A673 (cell line): ENCODE results near the gene RTKN2. TPM values are rescaled to one million over a fixed set of nuclear protein-coding genes. Genes with fewer than 3 reads are reported as not detected.
A peak's percentile ranks its signal among the peaks of the same experiment; 100 is the strongest.

Source experiments
- BruUV-seq: library from RNA; stranded (reverse); fragments of 400-500 nt; replicated peaks from 2 replicates; lab custom pipeline; 2021; lab: Mats Ljungman, UMichigan
- CTCF ChIA-PET: fragments of 300-600 bp; sonication (Branson Sonifier 250); formaldehyde crosslinking; loops from one replicate; lab custom pipeline; 2022; ENCODE audit warnings: antibody characterized with exemption; lab: Charles Lee
- POLR2A ChIA-PET: fragments of 300-600 bp; sonication (Branson Sonifier 250); formaldehyde crosslinking; loops from one replicate; lab custom pipeline; 2022; ENCODE audit warnings: antibody characterized with exemption; ENCODE audit not compliant: low non-redundant PET; lab: Charles Lee
- DNase-seq: peaks from one replicate; pipeline ENCODE4 v3.0.0-alpha.2; 2015; ENCODE audit warnings: low spot score
- H3K27ac ChIP-seq: fragments of 200-600 bp; sonication (generic); 2 replicates; pipeline ENCODE4 v1.5.1; 2016; ENCODE audit warnings: mixed run types, low read depth, mild to moderate bottlenecking, mixed read lengths, antibody characterized with exemption, low read length; ENCODE audit not compliant: poor library complexity, severe bottlenecking
- H3K27me3 ChIP-seq: fragments of 200-600 bp; sonication (generic); replicated peaks from 2 replicates; pipeline ENCODE4 v1.6.1; 2017; ENCODE audit warnings: mixed run types, low read depth, mild to moderate bottlenecking, mixed read lengths, antibody characterized with exemption, low read length; ENCODE audit not compliant: insufficient read depth, poor library complexity
- H3K36me3 ChIP-seq: fragments of 200-600 bp; sonication (generic); 2 replicates; pipeline ENCODE4 v1.6.1; 2016; ENCODE audit warnings: mixed run types, mild to moderate bottlenecking, mixed read lengths, antibody characterized with exemption, low read length; ENCODE audit not compliant: insufficient read depth, poor library complexity, severe bottlenecking
- H3K4me1 ChIP-seq: fragments of 200-600 bp; sonication (generic); 2 replicates; pipeline ENCODE4 v1.6.1; 2017; ENCODE audit warnings: mixed run types, mild to moderate bottlenecking, mixed read lengths, antibody characterized with exemption, low read length; ENCODE audit not compliant: insufficient read depth, poor library complexity, severe bottlenecking
- H3K4me3 ChIP-seq: fragments of 200-600 bp; sonication (generic); 2 replicates; pipeline ENCODE4 v1.5.1; 2016; ENCODE audit warnings: low read depth, mixed run types, mild to moderate bottlenecking, mixed read lengths, low read length; ENCODE audit not compliant: poor library complexity, severe bottlenecking
- H3K9me3 ChIP-seq: fragments of 200-600 bp; sonication (generic); 2 replicates; pipeline ENCODE4 v1.6.1; 2016; ENCODE audit warnings: mixed run types, low read depth, mild to moderate bottlenecking, mixed read lengths, antibody characterized with exemption, low read length; ENCODE audit not compliant: poor library complexity, severe bottlenecking
- CTCF ChIP-seq: fragments of 300-800, 200-600 bp; sonication (generic); conservative IDR thresholded peaks from 2 replicates; pipeline ENCODE4 v1.5.1; 2017; ENCODE audit warnings: low read depth, mild to moderate bottlenecking, antibody characterized with exemption, low read length, moderate library complexity, mixed read lengths
- EZH2 ChIP-seq: fragments of 200-600 bp; sonication (generic); IDR thresholded peaks from 2 replicates; pipeline ENCODE4 v1.6.1; 2017; ENCODE audit warnings: borderline replicate concordance, low read depth, mild to moderate bottlenecking, mixed read lengths, antibody characterized with exemption, low read length; ENCODE audit not compliant: poor library complexity, severe bottlenecking
- intact Hi-C: fragments of 100-400 bp; cut with micrococcal nuclease; formaldehyde crosslinking; loops from one replicate; pipeline ENCODE4 v1.10.0; 2022; ENCODE audit not compliant: unreplicated experiment
- total RNA-seq: library from RNA; stranded (reverse); gene quantifications from 2 replicates; pipeline ENCODE4 v1.2.3, GENCODE V29; 2021

The RTKN2 gene
- total RNA-seq, 1 experiment from 2014 or later, result 22.3 TPM

DNA sequence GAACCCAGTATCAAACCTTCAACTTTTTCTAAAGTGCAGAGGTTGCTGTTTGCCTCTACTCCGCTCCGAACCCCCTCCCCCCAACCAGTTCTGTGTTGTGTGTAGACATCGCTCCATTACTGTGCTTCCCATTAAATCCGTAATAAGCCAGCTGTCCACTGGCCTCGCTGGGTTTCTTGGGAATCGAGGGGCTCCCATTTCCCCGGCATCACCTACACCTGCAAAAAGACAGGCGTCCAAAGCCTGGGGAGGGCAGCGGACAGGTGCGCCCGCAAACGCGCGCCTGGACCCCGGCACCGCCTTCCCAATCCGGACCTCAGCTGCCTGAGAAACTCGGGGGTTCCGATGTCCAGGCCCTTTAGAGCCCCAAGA, 631 bp downstream of the RTKN2 start:
- H3K4me1 ChIP-seq, result peaks cover 37% of the 10 kb centered on the region
- peaks cover 3% of the 10 kb centered on the region for H3K36me3 ChIP-seq
- TF ChIP-seq EZH2, result no peak
- TF ChIP-seq CTCF, result no peak
- POLR2A ChIA-PET, result no interaction called here
- BruUV-seq, result no TSS peak
- H3K27ac ChIP-seq, result peak overlapping the region; percentile 73
- CTCF ChIA-PET, result no interaction called here
- H3K4me3 ChIP-seq, result peak overlapping the region; percentile 91
- no peaks in the 10 kb centered on the region for H3K9me3 ChIP-seq
- peak; percentile 47 for DNase-seq
- intact Hi-C loops, result loop anchor here (5.0 to 10.0 kb wide), 2 partner anchors 154 to 547 kb away; partner anchors contain the start of gene EGR2
- H3K27me3 ChIP-seq, result no peaks in the 10 kb centered on the region

- intact Hi-C loops, result loop anchor here (5.0 to 10.0 kb wide), 2 partner anchors 156 to 548 kb away; partner anchors contain the start of gene EGR2
- peaks cover 37% of the 10 kb centered on the region for H3K4me1 ChIP-seq
- TF ChIP-seq EZH2 (no peak), CTCF (no peak)
- BruUV-seq, result no TSS peak
- H3K4me3 ChIP-seq, result peak overlapping the region; percentile 91
- no peaks in the 10 kb centered on the region for H3K27me3 ChIP-seq
- no peak for DNase-seq
- no peak overlapping the region for H3K27ac ChIP-seq
- no peaks in the 10 kb centered on the region for H3K9me3 ChIP-seq
- H3K36me3 ChIP-seq, result peaks cover 14% of the 10 kb centered on the region
- POLR2A ChIA-PET, result no interaction called here
- CTCF ChIA-PET, result no interaction called here
These were observed 2.0 kb downstream of the RTKN2 start for GRCh38 chr10:62266611-62267010.

GRCh38 chr10:62266147-62266546, 2.5 kb downstream of the RTKN2 start:
- intact Hi-C loops, result loop anchor here (5.0 to 10.0 kb wide), 2 partner anchors 156 to 549 kb away; partner anchors contain the start of gene EGR2
- ChIA-PET POLR2A (no interaction called here), CTCF (no interaction called here)
- no TSS peak for BruUV-seq
- TF ChIP-seq EZH2 (no peak), CTCF (no peak)
- H3K4me1 ChIP-seq, result peaks cover 37% of the 10 kb centered on the region
- H3K27me3 ChIP-seq, result no peaks in the 10 kb centered on the region
- DNase-seq, result no peak
- no peak overlapping the region for H3K27ac ChIP-seq
- H3K4me3 ChIP-seq, result peak overlapping the region; percentile 91
- H3K9me3 ChIP-seq, result no peaks in the 10 kb centered on the region
- peaks cover 16% of the 10 kb centered on the region for H3K36me3 ChIP-seq
